H1 (cell line): ENCODE results near the gene MAVS. TPM values are rescaled to one million over a fixed set of nuclear protein-coding genes. Genes with fewer than 3 reads are reported as not detected.

Experiments used
- CBX8 ChIP-seq: fragments of 300-800, 300-1000 bp; sonication (generic); IDR thresholded peaks from 2 replicates; pipeline ENCODE4 v1.7.1; 2016; ENCODE audit warnings: low read depth, low read length, borderline replicate concordance
- E2F6 ChIP-seq: IDR thresholded peaks from 2 replicates; pipeline ENCODE4 v1.6.1; 2012; ENCODE audit warnings: inconsistent platforms
- FOSL1 ChIP-seq: IDR thresholded peaks from 2 replicates; pipeline ENCODE4 v1.6.1; 2011; ENCODE audit warnings: mild to moderate bottlenecking, low read depth, low read length, moderate library complexity; ENCODE audit not compliant: insufficient read depth
- GTF2F1 ChIP-seq: IDR thresholded peaks from 2 replicates; pipeline ENCODE4 v1.6.1; 2012; ENCODE audit warnings: low read depth, low read length, improper control_type of control experiment, borderline replicate concordance
- PHF8 ChIP-seq: fragments of 200-600 bp; sonication (generic); conservative IDR thresholded peaks from 2 replicates; pipeline ENCODE4 v1.7.1; 2012; ENCODE audit warnings: low read depth, mild to moderate bottlenecking, inconsistent platforms, low read length, moderate library complexity
- POLR2AphosphoS5 ChIP-seq: IDR thresholded peaks from 2 replicates; pipeline ENCODE4 v1.6.1; 2011; ENCODE audit warnings: low read depth, low read length
- POU5F1 ChIP-seq: IDR thresholded peaks from 2 replicates; pipeline ENCODE4 v1.6.1; 2011; ENCODE audit warnings: low read depth, mild to moderate bottlenecking, low read length, moderate library complexity
- RFX5 ChIP-seq: IDR thresholded peaks from 2 replicates; pipeline ENCODE4 v1.6.1; 2011; ENCODE audit warnings: low read depth, low read length, improper control_type of control experiment, borderline replicate concordance
- TBP ChIP-seq: IDR thresholded peaks from 2 replicates; pipeline ENCODE4 v1.6.1; 2011; ENCODE audit warnings: low read depth, low read length, improper control_type of control experiment
- ZNF274 ChIP-seq: IDR thresholded peaks from 2 replicates; pipeline ENCODE4 v1.7.0; 2012; ENCODE audit warnings: low read length, borderline replicate concordance; ENCODE audit errors: extremely low read depth
- polyA plus RNA-seq, 7 experiments: library from polyadenylated mRNA; depleted of rRNA in 3 of 7; stranded (reverse) in 5 of 7; unstranded in 2 of 7; fragments of >200 nt in 5 of 7; fragments of 200-250 nt in 2 of 7; gene quantifications; 1 replicate in 5 of 7; 2 replicates in 1 of 7; 4 replicates in 1 of 7; pipeline versions ENCODE4 v1.2.1 to v1.2.3, GENCODE V29; 2011 to 2013; ENCODE audit warnings: missing spikeins in 2 of 7, mixed read lengths in 2 of 7
- total RNA-seq: library from RNA; stranded (reverse); fragmentation: NEBNext Ultra II Directional; extraction: Animal tissue kit (Norgen Biotek cat#: 25700); gene quantifications from 2 replicates; pipeline ENCODE4 v1.2.1, GENCODE V29; 2021

Gene MAVS
- total and polyA plus RNA-seq, 2 of the 8 experiments (the other 6 are each of a cell fraction or from before 2014, with no cell fraction given), result 9.9 to 24.3 TPM

- TF ChIP-seq E2F6, result peak; percentile 31; the same call in 1 of the 2 replicates
- TF ChIP-seq RFX5, result no peak
- TF ChIP-seq PHF8, result no peak; the same call in none of the 2 replicates
- TF ChIP-seq TBP, result no peak
- TF ChIP-seq POLR2AphosphoS5, result no peak; the same call in none of the 2 replicates
- TF ChIP-seq ZNF274, result no peak
- TF ChIP-seq CBX8, result no peak
- TF ChIP-seq GTF2F1, result no peak
- no peak for TF ChIP-seq POU5F1
- TF ChIP-seq FOSL1, result no peak
Measured at GRCh38 chr20:3889489-3890397, 43.1 kb downstream of the MAVS start (continued).
